GM12875 (cell line): ENCODE results near the gene HOXD13.

Experiments
- H3K4me3 ChIP-seq: one replicate; pipeline ENCODE4 v1.5.1; 2011; ENCODE audit warnings: low read depth, low read length, control low read depth
- CTCF ChIP-seq: IDR thresholded peaks from 2 replicates; pipeline ENCODE4 v1.5.1; 2011; ENCODE audit warnings: low read depth, mild to moderate bottlenecking, control low read depth, inconsistent platforms, low read length, moderate library complexity, borderline replicate concordance; ENCODE audit not compliant: insufficient read depth

HOXD13 gene

GRCh38 chr2:176085861-176086771 lies 6.4 kb upstream of the HOXD13 start:
- TF ChIP-seq CTCF = peak; percentile 42; the same call in 1 of the 2 replicates
- no peak overlapping the region for H3K4me3 ChIP-seq

GRCh38 chr2:176087330-176088047 lies 5.0 kb upstream of the HOXD13 start:
- no peak overlapping the region for H3K4me3 ChIP-seq
- TF ChIP-seq CTCF = no peak

DNA sequence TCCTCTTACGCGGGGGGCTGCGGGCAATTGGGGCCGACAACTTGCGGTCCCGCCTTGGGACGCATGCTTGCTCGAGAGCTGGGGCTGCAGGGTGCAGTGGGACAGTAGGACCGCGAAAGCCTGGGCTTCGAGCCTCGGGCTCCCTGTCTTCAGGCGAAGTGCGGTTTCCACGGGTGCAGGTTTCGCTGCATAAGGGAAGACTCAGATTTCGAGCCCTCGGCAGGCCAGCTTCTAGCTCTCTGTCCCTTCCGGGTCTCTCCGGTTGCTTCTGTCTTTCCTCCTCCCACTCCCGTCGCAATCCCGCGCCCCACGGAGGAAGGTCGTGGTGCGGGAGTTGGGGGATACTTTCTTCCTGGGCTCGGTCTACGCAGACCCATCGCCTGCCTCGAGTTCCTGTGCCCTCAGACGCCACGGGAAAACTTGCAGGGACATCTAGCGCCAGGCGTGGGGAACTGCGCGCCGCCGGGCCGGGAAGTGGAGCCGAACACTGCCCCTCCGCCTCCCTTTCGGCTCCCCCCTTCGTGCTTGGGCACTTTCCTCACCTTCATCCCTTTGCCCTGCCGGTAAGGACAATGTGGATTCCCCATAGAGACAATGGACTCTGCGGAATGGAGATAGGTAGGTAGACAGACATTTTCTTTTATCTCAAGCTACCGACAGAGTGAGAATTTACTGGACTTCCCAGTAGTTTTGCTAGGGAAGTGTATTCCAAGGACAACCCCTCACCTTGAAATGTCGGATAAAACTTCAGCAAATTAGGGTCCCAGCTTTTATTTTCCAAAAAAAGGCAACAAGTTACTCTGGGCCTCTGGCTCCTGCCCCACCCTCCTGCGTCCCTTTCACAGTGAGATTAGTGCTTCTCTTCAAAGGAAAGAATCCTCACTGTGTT lies 4.2 kb upstream of the HOXD13 start:
- H3K4me3 ChIP-seq = no peak overlapping the region
- peak; percentile 88 for TF ChIP-seq CTCF

- H3K4me3 ChIP-seq = no peak overlapping the region
These were observed 3.3 kb upstream of the HOXD13 start for GRCh38 chr2:176088937-176089842.

DNA sequence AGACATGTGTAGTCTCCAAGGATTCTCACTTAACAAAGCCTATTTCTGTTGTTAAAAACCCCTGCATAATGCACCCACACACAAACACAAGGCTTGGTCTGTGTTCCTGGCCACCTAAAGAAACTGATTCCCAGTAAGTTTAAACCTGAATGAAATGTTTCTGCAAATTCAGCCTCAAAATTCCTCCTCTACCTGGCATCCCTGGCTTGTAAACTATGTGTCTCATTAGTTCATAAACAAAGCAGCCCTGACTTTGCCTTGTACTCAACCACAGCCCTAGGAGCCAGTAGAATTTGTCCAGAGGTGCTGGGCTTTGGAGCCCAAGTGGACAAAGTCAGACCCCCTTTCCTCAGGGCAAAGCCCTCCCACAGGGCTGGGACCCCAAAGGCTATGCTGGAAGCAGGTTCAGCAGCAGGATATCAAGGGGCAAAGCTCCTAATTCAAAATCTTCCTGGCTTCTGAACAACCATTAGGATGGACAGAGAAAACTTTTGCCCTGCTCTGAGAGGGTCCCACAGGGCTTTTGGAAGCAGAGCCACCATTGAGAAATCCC lies 2.6 kb upstream of the HOXD13 start:
- no peak for TF ChIP-seq CTCF
- H3K4me3 ChIP-seq = no peak overlapping the region

More at GRCh38 chr2:176088937-176089842, 3.3 kb upstream of the HOXD13 start:
- no peak for TF ChIP-seq CTCF

DNA sequence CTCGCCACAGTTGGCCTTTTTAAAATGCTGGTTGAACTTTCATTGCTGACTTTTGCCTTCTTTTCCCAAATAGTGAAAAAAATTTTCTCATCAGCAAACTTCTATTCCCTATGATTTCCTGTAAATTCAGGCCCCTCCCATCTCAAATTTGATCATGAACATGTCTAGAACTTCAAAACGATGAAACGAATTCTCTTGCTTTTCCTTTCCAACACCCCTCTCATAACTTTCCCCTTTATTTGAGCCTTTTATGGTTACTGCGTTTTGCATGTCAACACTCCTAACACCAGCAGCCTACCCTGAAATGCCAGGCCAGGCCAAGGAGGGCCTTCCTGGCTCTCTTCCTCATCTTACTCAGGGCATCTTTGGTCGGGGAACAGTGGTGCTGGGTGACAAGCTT lies 1.7 kb upstream of the HOXD13 start:
- no peak overlapping the region for H3K4me3 ChIP-seq
- TF ChIP-seq CTCF = no peak
